ENCODE measurements around the gene FILIP1L.

The FILIP1L gene

GRCh38 chr3:100019719-100020118, 94.6 kb downstream of the FILIP1L start:
- no peak for TF ChIP-seq CTCF (conservative IDR thresholded peaks at IDR 0.05)
- H3K27ac ChIP-seq, result no peak overlapping the region

GRCh38 chr3:100018806-100019205, 95.5 kb downstream of the FILIP1L start:
- H3K27ac ChIP-seq, result no peak overlapping the region
- TF ChIP-seq CTCF (conservative IDR thresholded peaks at IDR 0.05), result no peak

DNA sequence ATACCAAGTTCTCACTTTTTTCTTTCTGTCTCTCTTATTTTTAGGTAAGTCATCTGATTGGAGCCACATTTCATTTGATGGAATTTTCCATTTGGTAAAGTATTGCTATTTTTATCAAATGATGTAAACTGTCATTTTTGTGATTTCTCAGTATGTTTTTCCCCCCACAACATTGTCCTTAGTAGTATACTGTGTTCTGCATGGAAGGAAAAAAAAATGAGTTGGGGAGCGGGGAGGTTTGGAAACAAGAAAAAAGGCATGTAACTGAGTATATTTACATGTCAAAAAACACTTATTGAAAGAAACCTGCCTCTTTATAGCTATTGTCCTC, 104.2 kb downstream of the FILIP1L start:
- no peak for TF ChIP-seq CTCF (conservative IDR thresholded peaks at IDR 0.05)

DNA sequence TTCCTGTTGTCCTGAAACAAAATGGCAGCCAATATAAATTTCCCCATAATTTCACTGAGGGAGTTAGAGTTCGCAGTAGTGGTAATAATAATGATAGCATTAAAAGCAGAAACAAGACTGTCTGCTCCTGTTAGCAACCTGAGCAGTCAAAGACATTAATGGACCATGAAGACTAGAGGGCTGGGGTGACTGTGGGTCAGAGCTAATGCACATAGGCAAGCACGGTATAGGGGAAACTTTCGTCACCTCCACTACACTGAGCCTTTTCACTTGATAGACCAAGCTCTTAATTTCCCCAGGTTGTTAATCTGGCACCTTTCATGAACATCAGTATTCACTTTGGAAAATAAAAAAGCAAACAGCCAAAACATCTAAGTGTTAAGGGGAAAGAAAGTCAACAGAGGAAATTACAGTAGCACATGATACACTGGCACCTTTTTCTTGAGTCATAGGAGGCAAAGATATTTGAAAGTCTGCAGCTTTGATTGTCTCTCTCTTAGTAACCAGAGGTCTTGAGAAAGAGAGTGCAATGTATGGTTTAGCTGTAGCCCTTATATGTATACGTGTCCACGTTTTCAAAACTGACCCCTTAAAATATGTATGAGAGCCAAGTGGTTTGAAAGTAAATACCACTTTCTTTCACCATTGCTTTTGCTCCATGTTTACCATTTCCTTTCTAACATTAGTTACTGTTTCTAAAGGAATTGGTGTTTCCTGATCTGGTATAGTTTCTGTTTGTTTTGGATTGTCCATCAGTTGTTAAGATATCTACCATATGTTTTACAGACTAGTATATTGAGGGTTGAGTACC, 104.8 kb downstream of the FILIP1L start:
- TF ChIP-seq CTCF (conservative IDR thresholded peaks at IDR 0.05), result no peak
- no peak overlapping the region for H3K27ac ChIP-seq

More for the DNA sequence above, 104.2 kb downstream of the FILIP1L start:
- no peak overlapping the region for H3K27ac ChIP-seq

DNA sequence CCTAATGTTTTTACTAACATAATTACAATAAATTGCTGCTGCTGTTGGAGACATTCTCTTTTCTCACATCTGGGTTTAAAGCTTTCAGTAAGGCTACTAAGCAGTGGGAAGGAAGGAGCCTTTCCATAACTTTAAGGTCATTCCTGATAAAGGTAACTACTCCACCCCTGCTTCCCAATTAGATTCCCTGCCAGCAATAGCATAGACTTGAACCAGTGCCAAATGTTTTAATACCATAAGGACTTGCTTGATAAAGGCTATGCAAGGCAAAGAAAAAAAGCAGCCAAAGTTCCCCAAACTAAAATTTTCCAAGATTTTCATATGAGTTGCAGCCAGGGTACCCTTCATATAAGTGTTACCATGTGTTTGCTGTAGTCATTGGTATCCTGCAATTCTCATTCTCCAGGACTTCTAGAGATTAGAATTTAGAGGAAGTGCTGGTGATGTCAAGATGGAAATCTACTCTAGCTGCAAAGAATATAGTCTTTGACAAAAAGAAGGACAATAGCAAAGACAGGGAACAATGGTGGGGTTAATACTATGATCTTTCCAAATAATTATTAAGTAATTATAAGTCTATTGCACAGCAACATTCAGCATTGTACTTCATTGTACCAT, 106.1 kb downstream of the FILIP1L start:
- TF ChIP-seq CTCF (conservative IDR thresholded peaks at IDR 0.05), result no peak
- peak overlapping the region; percentile 65; the same call in 1 of the 2 replicates for H3K27ac ChIP-seq

- peak overlapping the region; percentile 65 for H3K27ac ChIP-seq
- TF ChIP-seq CTCF (conservative IDR thresholded peaks at IDR 0.05), result no peak
Observed at GRCh38 chr3:100007313-100007712, 107.0 kb downstream of the FILIP1L start.

- H3K27ac ChIP-seq, result peak overlapping the region; percentile 65
- peak; percentile 22; the same call in 1 of the 2 replicates for TF ChIP-seq CTCF (conservative IDR thresholded peaks at IDR 0.05)
Observed at GRCh38 chr3:100006570-100007271, 107.6 kb downstream of the FILIP1L start.

All from VCaP (cell line).